HG03139 (cell line): Measurements from ENCODE around the gene CDH23.

ENCODE experiments used
- ATAC-seq: cut with Tn5 transposase; IDR thresholded peaks from one replicate; pipeline ENCODE4 v1.9.1; 2021; ENCODE audit not compliant: unreplicated experiment

The CDH23 gene

DNA sequence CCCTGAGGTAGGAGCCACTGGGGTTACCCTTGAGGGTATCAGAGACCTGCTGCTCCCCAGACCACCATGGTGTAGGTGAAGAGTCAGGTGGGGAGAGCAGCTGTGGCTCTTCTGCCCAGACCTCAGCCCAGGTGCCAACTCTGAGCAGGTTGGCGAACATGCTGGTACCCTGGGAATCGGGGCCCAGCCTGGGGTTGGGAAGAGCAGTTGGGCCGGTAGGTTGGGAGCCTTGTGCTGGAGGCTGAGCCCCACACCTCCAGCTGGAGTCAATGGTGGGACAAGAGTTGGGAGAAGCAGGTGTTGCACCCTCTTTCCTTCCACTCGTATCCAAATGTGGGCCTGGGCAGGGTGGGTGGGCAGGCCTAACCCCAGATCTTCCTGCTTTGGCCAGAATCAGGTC lies 114.5 kb downstream of the CDH23 start:
- ATAC-seq = no peak

DNA sequence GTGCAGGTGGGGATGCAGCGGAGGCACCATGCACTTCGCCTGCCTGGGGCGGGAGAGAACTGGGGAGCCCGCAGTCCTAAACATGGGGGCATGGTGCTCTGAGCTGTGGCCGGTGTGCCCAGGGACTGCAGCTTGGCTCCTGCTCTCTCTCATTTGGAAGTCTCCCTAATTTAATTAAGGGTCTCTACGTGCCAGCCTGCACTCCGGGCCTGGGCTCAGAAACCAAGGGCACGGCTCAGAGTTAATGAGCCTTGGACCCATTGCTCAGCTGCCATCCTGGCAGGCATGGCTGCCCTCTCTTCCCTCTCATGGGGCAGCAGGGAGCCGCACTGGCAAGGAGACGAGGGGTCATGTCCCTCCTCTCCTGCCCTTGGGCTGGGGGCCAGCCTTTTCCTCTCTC lies 115.6 kb downstream of the CDH23 start:
- ATAC-seq = no peak

DNA sequence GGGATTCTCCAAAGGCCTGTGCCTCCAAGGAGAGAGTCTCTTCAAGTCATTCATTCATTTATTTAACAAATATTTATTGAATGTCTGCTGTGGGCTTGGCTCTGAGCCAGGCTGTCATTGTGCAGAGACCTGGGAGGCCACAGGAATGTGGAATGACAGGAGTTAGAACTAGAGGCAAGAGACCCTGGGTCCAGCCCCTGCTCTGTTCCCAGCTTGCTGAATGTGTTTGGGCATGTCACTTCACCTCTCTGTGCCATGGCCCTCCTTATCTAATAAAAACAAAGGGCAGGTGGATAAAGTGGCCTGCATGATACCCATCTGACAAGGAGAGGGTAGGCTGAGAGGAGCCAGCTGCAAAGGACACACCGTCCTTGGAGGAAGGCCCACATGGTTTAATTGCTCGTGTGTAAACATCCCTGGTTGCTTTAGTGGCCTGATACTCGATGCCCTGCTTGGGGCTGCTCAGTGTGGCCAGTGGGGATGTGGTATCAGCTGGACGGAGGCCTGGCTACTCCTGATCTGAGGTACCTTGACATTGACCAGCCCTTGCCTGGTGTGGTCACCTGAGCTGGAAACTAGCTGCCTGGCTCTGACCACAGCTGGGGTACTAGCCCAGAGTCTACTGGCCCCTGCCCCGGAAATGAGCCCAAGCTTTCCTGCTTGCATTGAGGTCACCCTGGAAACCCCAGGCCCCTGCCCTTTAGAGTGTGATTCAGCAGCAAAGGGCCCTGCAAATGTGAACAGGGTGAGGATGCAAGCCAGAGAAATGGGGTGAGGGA lies 116.2 kb downstream of the CDH23 start:
- ATAC-seq = no peak

- no peak for ATAC-seq
Observed at GRCh38 chr10:71513540-71513853, 116.8 kb downstream of the CDH23 start.

GRCh38 chr10:71513936-71514335 lies 117.2 kb downstream of the CDH23 start:
- no peak for ATAC-seq

GRCh38 chr10:71515531-71516172 lies 118.9 kb downstream of the CDH23 start:
- ATAC-seq = no peak

DNA sequence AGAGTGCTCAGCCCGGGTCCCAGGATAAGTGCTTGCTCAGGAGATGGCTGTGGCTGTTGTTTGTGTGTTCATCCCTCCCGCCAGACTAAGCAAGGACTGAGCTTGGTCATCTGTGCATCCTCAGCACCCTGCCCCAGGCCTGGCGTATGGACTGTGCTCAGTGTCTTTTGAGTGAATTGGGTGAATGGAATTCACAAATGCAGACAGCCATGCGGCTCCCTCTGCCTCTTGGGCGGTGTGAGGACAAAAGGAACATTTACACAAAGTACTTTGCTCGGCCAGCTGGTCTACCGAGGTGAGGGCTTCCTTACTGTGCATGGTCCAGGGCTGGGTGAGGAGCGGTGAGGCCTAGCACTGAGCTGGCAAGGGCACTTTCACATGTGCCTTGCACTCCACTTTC lies 120.2 kb downstream of the CDH23 start:
- ATAC-seq = no peak

- ATAC-seq = no peak
Observed at GRCh38 chr10:71517298-71518169, 120.8 kb downstream of the CDH23 start.

DNA sequence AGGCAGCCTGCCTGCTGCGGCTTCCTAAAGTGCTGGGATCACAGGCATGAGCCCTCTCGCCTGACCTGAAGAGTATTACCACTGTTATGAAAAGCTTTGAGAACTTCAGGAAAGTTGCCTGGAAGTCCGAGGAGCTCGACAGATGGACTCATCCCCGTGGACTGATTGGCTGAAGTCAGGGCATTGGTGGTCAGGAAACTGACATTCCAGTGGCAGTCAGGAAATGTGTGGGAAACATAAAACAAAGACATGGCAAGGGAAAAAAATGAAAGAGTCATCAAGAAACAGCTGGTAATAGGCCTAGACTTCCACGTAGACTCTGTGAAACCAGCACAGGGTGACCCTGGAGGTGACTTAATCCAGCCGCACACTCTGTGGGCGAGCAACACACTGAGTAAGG lies 123.3 kb downstream of the CDH23 start:
- no peak for ATAC-seq

GRCh38 chr10:71521504-71522441 lies 125.1 kb downstream of the CDH23 start:
- ATAC-seq = no peak

- ATAC-seq = no peak
Observed at GRCh38 chr10:71522442-71523144, 125.9 kb downstream of the CDH23 start.

- ATAC-seq = no peak
Observed at GRCh38 chr10:71523756-71524155, 127.0 kb downstream of the CDH23 start.

DNA sequence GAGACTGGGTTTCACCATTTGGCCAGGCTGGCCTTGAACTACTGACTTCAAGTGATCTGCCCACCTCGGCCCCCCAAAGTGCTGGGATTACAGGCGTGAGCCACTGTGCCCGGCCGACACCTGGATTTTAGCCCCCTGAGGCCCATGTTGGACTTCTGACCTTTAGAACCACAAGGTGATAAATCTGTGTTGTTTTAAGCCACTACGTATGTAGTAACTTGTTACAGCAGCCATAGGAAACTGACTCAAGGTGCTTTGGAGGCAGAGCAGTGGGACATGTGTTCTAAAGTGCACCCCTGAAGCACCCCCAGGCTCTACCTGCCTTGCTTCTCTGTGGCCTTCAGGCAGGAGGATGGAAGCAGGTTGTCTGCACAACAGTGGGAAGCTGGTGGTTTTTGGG lies 128.4 kb downstream of the CDH23 start:
- no peak for ATAC-seq

DNA sequence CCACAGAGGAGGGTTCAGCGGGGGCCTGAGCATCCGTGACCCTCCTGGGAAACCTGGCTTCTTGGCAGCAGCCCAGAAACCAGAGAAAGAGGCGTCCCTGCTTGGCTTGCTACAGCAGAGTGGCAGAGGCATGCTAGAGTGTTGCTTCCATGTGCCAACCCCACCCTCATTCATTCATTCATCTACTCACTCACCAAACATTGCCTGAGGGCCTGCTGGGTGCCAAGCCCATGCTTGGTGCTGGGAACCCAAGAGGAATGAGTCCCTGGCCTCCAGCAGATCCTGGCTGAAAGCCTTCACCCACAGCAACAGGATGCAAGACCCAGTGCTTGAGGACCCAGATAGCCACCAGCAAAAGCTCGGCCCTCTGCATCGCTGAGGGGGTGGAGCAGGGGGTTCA lies 129.0 kb downstream of the CDH23 start:
- ATAC-seq = no peak

DNA sequence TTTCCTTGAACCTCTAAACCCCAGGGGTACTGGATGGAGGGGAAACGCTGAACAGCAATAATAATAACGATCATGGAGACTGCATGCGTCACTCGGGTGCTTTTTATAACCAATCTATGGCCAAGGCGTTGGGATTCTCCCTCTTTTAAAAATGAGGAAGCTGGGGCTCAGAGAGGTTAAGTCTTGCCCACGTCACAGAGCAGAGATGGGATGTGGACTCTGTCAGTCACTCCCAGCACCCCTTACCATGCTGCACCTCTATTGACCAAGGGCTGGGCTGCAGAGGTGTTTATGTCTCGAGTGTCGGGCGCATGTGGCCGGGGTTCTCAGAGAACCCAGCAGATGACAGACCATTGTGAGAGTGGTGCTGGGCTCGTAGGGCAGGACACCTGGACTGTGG lies 129.9 kb downstream of the CDH23 start:
- ATAC-seq = no peak

- ATAC-seq = no peak
Observed at GRCh38 chr10:71527135-71527534, 130.4 kb downstream of the CDH23 start.

GRCh38 chr10:71528371-71529206 lies 131.9 kb downstream of the CDH23 start:
- ATAC-seq = no peak

DNA sequence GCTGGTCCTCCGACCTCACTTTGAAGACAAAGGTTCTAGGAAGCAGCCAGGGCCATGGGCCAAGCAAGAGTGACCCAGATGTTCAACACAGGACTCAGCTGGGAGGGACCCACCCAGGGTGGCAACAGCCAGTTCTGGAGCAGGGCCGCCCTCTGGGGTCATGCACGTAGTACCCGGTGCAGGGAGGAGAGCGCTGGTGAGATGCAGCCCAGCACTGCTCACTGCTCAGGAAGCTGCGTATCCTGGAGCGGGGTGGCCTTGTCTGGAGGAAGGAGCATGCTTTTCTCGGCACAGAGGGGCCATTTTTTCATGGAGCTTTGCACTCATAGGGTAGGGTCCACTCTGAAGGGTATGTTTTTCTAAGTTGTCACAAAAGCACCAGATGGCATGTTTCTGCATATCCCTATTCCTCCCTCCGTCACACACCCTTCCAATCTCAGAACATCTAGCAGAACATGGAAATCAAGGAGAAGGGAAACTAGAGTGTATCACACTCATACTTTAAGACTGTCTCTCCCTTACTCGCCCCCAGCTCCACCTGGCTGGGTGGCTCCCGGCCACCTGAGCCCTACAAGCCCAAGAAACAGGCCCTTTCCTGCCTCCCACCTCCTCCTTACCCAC lies 132.6 kb downstream of the CDH23 start:
- no peak for ATAC-seq

DNA sequence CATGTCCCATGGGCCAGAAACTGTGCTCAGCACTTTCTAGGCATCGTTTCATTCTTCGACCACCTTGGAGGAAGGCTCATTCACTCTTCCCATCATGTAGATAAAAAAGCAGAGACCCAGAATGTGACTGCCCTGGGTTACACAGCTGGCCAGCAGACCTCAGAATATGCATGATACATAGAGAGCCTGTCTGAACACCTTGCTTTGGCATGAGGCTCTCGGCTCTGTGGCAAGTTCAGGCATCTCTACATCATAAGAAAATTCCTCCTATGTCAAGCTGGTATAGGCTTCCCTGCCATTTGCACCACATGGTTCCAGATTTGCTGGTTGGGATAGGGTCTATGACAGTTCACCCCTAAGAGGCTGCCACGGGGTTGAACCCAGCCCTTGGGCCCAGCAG lies 134.1 kb downstream of the CDH23 start:
- no peak for ATAC-seq
